SU-DHL-6 (cell line): ENCODE measurements around the gene TENT4B.

Experiments
- H2AFZ ChIP-seq: fragments of 200-600 bp; sonication (generic); 2 replicates; pipeline ENCODE4 v1.6.1; 2014; ENCODE audit warnings: low read depth, mild to moderate bottlenecking, moderate library complexity, mixed read lengths, antibody characterized with exemption, low read length; ENCODE audit not compliant: severe bottlenecking
- H3F3A ChIP-seq: fragments of 200-600 bp; shearing (Covaris generic); 2 replicates; pipeline ENCODE4 v1.6.0; 2016; ENCODE audit warnings: antibody characterized with exemption, mild to moderate bottlenecking; ENCODE audit not compliant: insufficient read depth
- H3K27ac ChIP-seq: fragments of 200-600 bp; sonication (generic); 2 replicates; pipeline ENCODE4 v1.5.1; 2016; ENCODE audit warnings: low read depth, mild to moderate bottlenecking, low read length, moderate library complexity, mixed read lengths
- H3K27me3 ChIP-seq: fragments of 200-600 bp; sonication (generic), shearing (Covaris generic); 2 replicates; pipeline ENCODE4 v1.6.0; 2014; ENCODE audit warnings: mild to moderate bottlenecking, low read length
- H3K36me3 ChIP-seq: fragments of 200-600 bp; sonication (generic); 2 replicates; pipeline ENCODE4 v1.6.1; 2014; ENCODE audit warnings: mild to moderate bottlenecking, low read length, mixed read lengths
- H3K4me2 ChIP-seq: fragments of 300-600, 200-600 bp; shearing (Covaris generic), sonication (generic); 2 replicates; pipeline ENCODE4 v1.6.0; 2014; ENCODE audit warnings: low read length, low read depth, mild to moderate bottlenecking; ENCODE audit not compliant: poor library complexity, severe bottlenecking
- H3K4me3 ChIP-seq: fragments of 200-600 bp; sonication (generic); 2 replicates; pipeline ENCODE4 v1.5.1; 2014; ENCODE audit warnings: antibody characterized with exemption, low read length, mild to moderate bottlenecking, mixed read lengths; ENCODE audit not compliant: insufficient read depth, poor library complexity, severe bottlenecking
- H3K79me2 ChIP-seq: fragments of 200-600 bp; sonication (generic); 2 replicates; pipeline ENCODE4 v1.6.1; 2014; ENCODE audit warnings: mild to moderate bottlenecking, low read length, moderate library complexity; ENCODE audit not compliant: insufficient read depth
- H3K9ac ChIP-seq: fragments of 200-600 bp; sonication (generic); 2 replicates; pipeline ENCODE4 v1.7.0; 2014; ENCODE audit warnings: mild to moderate bottlenecking, low read length
- H3K9me2 ChIP-seq: fragments of 200-600 bp; sonication (generic); replicated peaks from 2 replicates; pipeline ENCODE4 v1.6.1; 2014; ENCODE audit warnings: low read length; ENCODE audit not compliant: insufficient read depth
- H3K9me3 ChIP-seq: fragments of 200-600 bp; sonication (generic); 2 replicates; pipeline ENCODE4 v1.6.1; 2014; ENCODE audit warnings: low read length, mixed read lengths; ENCODE audit not compliant: insufficient read depth
- H4K20me1 ChIP-seq: fragments of 200-600 bp; sonication (generic); 2 replicates; pipeline ENCODE4 v1.6.1; 2014; ENCODE audit warnings: low read depth, mild to moderate bottlenecking, antibody characterized with exemption, low read length, moderate library complexity, mixed read lengths
- CTCF ChIP-seq: fragments of 200-600 bp; sonication (generic); IDR thresholded peaks from one replicate; pipeline ENCODE4 v1.5.1; 2017; ENCODE audit warnings: antibody characterized with exemption, mild to moderate bottlenecking, low read length, moderate library complexity; ENCODE audit not compliant: insufficient read depth, poor library complexity, severe bottlenecking
- EZH2phosphoT487 ChIP-seq: fragments of 200-600 bp; sonication (generic), shearing (Covaris generic); conservative IDR thresholded peaks from 2 replicates; pipeline ENCODE4 v1.6.1; 2018; ENCODE audit warnings: mild to moderate bottlenecking, antibody characterized with exemption, low read length, moderate library complexity, mixed read lengths

Gene TENT4B

GRCh38 chr16:50192386-50193050 is 39.4 kb downstream of the TENT4B start:
- H3K9me2 ChIP-seq = no peaks in the 10 kb centered on the region
- H3K4me2 ChIP-seq = no peak overlapping the region
- no peaks in the 10 kb centered on the region for H3K9me3 ChIP-seq
- H3K36me3 ChIP-seq = no peaks in the 10 kb centered on the region
- no peak overlapping the region for H2AFZ ChIP-seq
- no peak overlapping the region for H3K27ac ChIP-seq
- H3K4me3 ChIP-seq = no peak overlapping the region
- peaks cover 29% of the 10 kb centered on the region for H3K79me2 ChIP-seq
- peaks cover 5% of the 10 kb centered on the region for H4K20me1 ChIP-seq
- H3K27me3 ChIP-seq = no peaks in the 10 kb centered on the region
- no peak overlapping the region for H3K9ac ChIP-seq
- H3F3A ChIP-seq = 0 out of 2 replicates have a peak, but pooled peaks cover 8% of the 10 kb centered on the region
- TF ChIP-seq EZH2phosphoT487 = no peak
- no peak for TF ChIP-seq CTCF

GRCh38 chr16:50193594-50193993 is 40.5 kb downstream of the TENT4B start:
- TF ChIP-seq CTCF = no peak
- no peak for TF ChIP-seq EZH2phosphoT487
- Histone ChIP-seq H3K9ac (no peak overlapping the region), H3K36me3 (no peaks in the 10 kb centered on the region), H4K20me1 (peaks cover 5% of the 10 kb centered on the region; the same call in 1 of the 2 replicates), H3K9me2 (no peaks in the 10 kb centered on the region), H3K4me3 (no peak overlapping the region), H3K79me2 (peaks cover 19% of the 10 kb centered on the region), H3K4me2 (no peak overlapping the region), H3K9me3 (no peaks in the 10 kb centered on the region), H2AFZ (no peak overlapping the region), H3K27me3 (no peaks in the 10 kb centered on the region), H3K27ac (no peak overlapping the region), H3F3A (0 out of 2 replicates have a peak, but pooled peaks cover 8% of the 10 kb centered on the region)

GRCh38 chr16:50195276-50195675 is 42.2 kb downstream of the TENT4B start:
- H3K27me3 ChIP-seq = no peaks in the 10 kb centered on the region
- TF ChIP-seq CTCF (no peak), EZH2phosphoT487 (no peak)
- no peaks in the 10 kb centered on the region for H3K9me3 ChIP-seq
- no peaks in the 10 kb centered on the region for H4K20me1 ChIP-seq
- H3K27ac ChIP-seq = no peak overlapping the region
- no peak overlapping the region for H3K4me3 ChIP-seq
- no peak overlapping the region for H3K4me2 ChIP-seq
- 0 out of 2 replicates have a peak, but pooled peaks cover 8% of the 10 kb centered on the region for H3F3A ChIP-seq
- H3K79me2 ChIP-seq = peaks cover 11% of the 10 kb centered on the region
- H2AFZ ChIP-seq = no peak overlapping the region
- H3K36me3 ChIP-seq = no peaks in the 10 kb centered on the region
- H3K9ac ChIP-seq = no peak overlapping the region
- no peaks in the 10 kb centered on the region for H3K9me2 ChIP-seq
